GM19239 (cell line): ENCODE data around the gene PSMD3.

Experiments
- DNase-seq: peaks from one replicate; pipeline ENCODE4 v3.0.0; 2011; ENCODE audit warnings: low spot score; ENCODE audit not compliant: insufficient read length
- FAIRE-seq: peaks from 2 replicates; lab custom pipeline; 2011; peaks lifted over from hg19 to GRCh38; lab: Jason Lieb, UNC

PSMD3 gene

GRCh38 chr17:40019140-40019991, 38.8 kb downstream of the PSMD3 start:
- DNase-seq (no peak), FAIRE-seq (no peak)

GRCh38 chr17:40020146-40020545, 39.5 kb downstream of the PSMD3 start:
- DNase-seq (no peak), FAIRE-seq (no peak)

GRCh38 chr17:40021451-40021971, 40.9 kb downstream of the PSMD3 start:
- DNase-seq (no peak), FAIRE-seq (no peak)

GRCh38 chr17:40022497-40022896, 41.9 kb downstream of the PSMD3 start:
- FAIRE-seq (no peak), DNase-seq (no peak)

- FAIRE-seq: no peak
- no peak for DNase-seq
Measured at GRCh38 chr17:40022961-40023541, 42.4 kb downstream of the PSMD3 start.

GRCh38 chr17:40023590-40024292, 43.1 kb downstream of the PSMD3 start:
- no peak for DNase-seq

GRCh38 chr17:40024901-40025300, 44.3 kb downstream of the PSMD3 start:
- DNase-seq (no peak), FAIRE-seq (no peak)

More at GRCh38 chr17:40023590-40024292, 43.1 kb downstream of the PSMD3 start:
- no peak for FAIRE-seq

- FAIRE-seq: no peak
Measured at GRCh38 chr17:40025559-40025958, 45.0 kb downstream of the PSMD3 start.

GRCh38 chr17:40025991-40026815, 45.6 kb downstream of the PSMD3 start:
- no peak for DNase-seq
- FAIRE-seq: no peak

More at GRCh38 chr17:40025559-40025958, 45.0 kb downstream of the PSMD3 start:
- no peak for DNase-seq

- peak; percentile 68 for FAIRE-seq
Measured at GRCh38 chr17:40026816-40027613, 46.4 kb downstream of the PSMD3 start.

GRCh38 chr17:40027614-40028012, 47.0 kb downstream of the PSMD3 start:
- FAIRE-seq: no peak

More at GRCh38 chr17:40026816-40027613, 46.4 kb downstream of the PSMD3 start:
- DNase-seq: peak; percentile 95

GRCh38 chr17:40028595-40028994, 48.0 kb downstream of the PSMD3 start:
- no peak for DNase-seq
- FAIRE-seq: no peak

More at GRCh38 chr17:40027614-40028012, 47.0 kb downstream of the PSMD3 start:
- DNase-seq: no peak

- no peak for DNase-seq
Measured at GRCh38 chr17:40031706-40032105, 51.1 kb downstream of the PSMD3 start.

GRCh38 chr17:40032322-40033320, 52.0 kb downstream of the PSMD3 start:
- DNase-seq (no peak), FAIRE-seq (no peak)

More at GRCh38 chr17:40031706-40032105, 51.1 kb downstream of the PSMD3 start:
- no peak for FAIRE-seq

- DNase-seq: no peak
- no peak for FAIRE-seq
Measured at GRCh38 chr17:40033339-40033738, 52.7 kb downstream of the PSMD3 start.

- DNase-seq (no peak), FAIRE-seq (no peak)
Measured at GRCh38 chr17:40034426-40035161, 54.0 kb downstream of the PSMD3 start.

GRCh38 chr17:40035162-40035559, 54.6 kb downstream of the PSMD3 start:
- FAIRE-seq (no peak), DNase-seq (no peak)
